GM23248 (cell line): Measurements from ENCODE around the gene RCE1. TPM values are rescaled to one million over a fixed set of nuclear protein-coding genes. Genes with fewer than 3 reads are reported as not detected.
A peak's percentile ranks its signal among the peaks of the same experiment; 100 is the strongest.

Source experiments
- DNase-seq: peaks from one replicate; pipeline ENCODE4 v3.0.0-alpha.2; 2015
- H2AFZ ChIP-seq: fragments of 200-600 bp; sonication (generic); 2 replicates; pipeline ENCODE4 v1.6.1; 2016; ENCODE audit warnings: antibody characterized with exemption
- H3F3A ChIP-seq: fragments of 200-600 bp; sonication (generic); 2 replicates; pipeline ENCODE4 v1.6.1; 2016; ENCODE audit warnings: mild to moderate bottlenecking, antibody characterized with exemption, mixed run types; ENCODE audit not compliant: insufficient read depth
- H3K27ac ChIP-seq: fragments of 200-600 bp; sonication (generic); 2 replicates; pipeline ENCODE4 v1.5.1; 2016; ENCODE audit warnings: mild to moderate bottlenecking
- H3K27me3 ChIP-seq: fragments of 200-600 bp; sonication (generic); replicated peaks from 2 replicates; pipeline ENCODE4 v1.6.1; 2016; ENCODE audit warnings: mild to moderate bottlenecking; ENCODE audit not compliant: insufficient read depth
- H3K36me3 ChIP-seq: fragments of 200-600 bp; sonication (generic); 2 replicates; pipeline ENCODE4 v1.6.1; 2016; ENCODE audit warnings: low read depth, mild to moderate bottlenecking
- H3K4me1 ChIP-seq: fragments of 200-600 bp; sonication (generic); 2 replicates; pipeline ENCODE4 v1.6.1; 2016; ENCODE audit warnings: mild to moderate bottlenecking; ENCODE audit not compliant: insufficient read depth
- H3K4me2 ChIP-seq: fragments of 200-600 bp; sonication (generic); one replicate; pipeline ENCODE4 v1.6.1; 2016; ENCODE audit warnings: mild to moderate bottlenecking; ENCODE audit not compliant: unreplicated experiment
- H3K4me3 ChIP-seq: fragments of 200-600 bp; sonication (generic); 2 replicates; pipeline ENCODE4 v1.5.1; 2016; ENCODE audit warnings: mild to moderate bottlenecking
- H3K79me2 ChIP-seq: fragments of 200-600 bp; sonication (generic); 2 replicates; pipeline ENCODE4 v1.6.1; 2016; ENCODE audit warnings: mild to moderate bottlenecking; ENCODE audit not compliant: insufficient read depth
- H3K9ac ChIP-seq: fragments of 200-600 bp; sonication (generic); 2 replicates; pipeline ENCODE4 v1.6.1; 2016; ENCODE audit warnings: mild to moderate bottlenecking
- H3K9me2 ChIP-seq: fragments of 200-600 bp; sonication (generic); 2 replicates; pipeline ENCODE4 v1.6.1; 2016; ENCODE audit warnings: mixed run types, mild to moderate bottlenecking, moderate library complexity; ENCODE audit not compliant: insufficient read depth
- H3K9me3 ChIP-seq: fragments of 200-600 bp; sonication (generic); one replicate; pipeline ENCODE4 v1.6.1; 2017; ENCODE audit warnings: low read depth
- H4K20me1 ChIP-seq: fragments of 200-600 bp; sonication (generic); 2 replicates; pipeline ENCODE4 v1.6.0; 2016; ENCODE audit not compliant: insufficient read depth
- EZH2 ChIP-seq: fragments of 200-600 bp; sonication (generic); IDR thresholded peaks from 2 replicates; pipeline ENCODE4 v1.6.1; 2018; ENCODE audit warnings: antibody characterized with exemption, mild to moderate bottlenecking; ENCODE audit not compliant: insufficient read depth, poor library complexity, severe bottlenecking
- EZH2phosphoT487 ChIP-seq: fragments of 200-600 bp; sonication (generic); IDR thresholded peaks from 2 replicates; pipeline ENCODE4 v1.6.1; 2018; ENCODE audit warnings: antibody characterized with exemption, moderate library complexity, mild to moderate bottlenecking, low read depth; ENCODE audit not compliant: insufficient read depth
- WGBS, 2 experiments: methylation state at CpG; one replicate each; pipeline ENCODE4 v1.1.6; 2015 to 2017; ENCODE audit warnings: low lambda C conversion rate in 2 of 2, low coverage in 1 of 2; ENCODE audit errors: missing lambda C conversion rate in 2 of 2; 5-methylcytosine and 5-hydroxymethylcytosine counted together
- in situ Hi-C: fragments of 300-500 bp; cut with MboI; formaldehyde crosslinking; loops from 2 replicates; pipeline ENCODE4 v1.15.0; 2020
- polyA plus RNA-seq: library from polyadenylated mRNA; unstranded; fragments of >200 nt; fragmentation: Nextera tagmentation; extraction: Ambion mirVana; gene quantifications from 2 replicates; pipeline ENCODE4 v1.2.1, GENCODE V29; 2016
- total RNA-seq: library from RNA; depleted of rRNA; stranded (reverse); fragments of >200 nt; shearing (Covaris generic); gene quantifications from 2 replicates; pipeline ENCODE4 v1.2.3, GENCODE V29; 2014

The RCE1 gene
- total and polyA plus RNA-seq, 2 experiments from 2014 or later = 16.6 to 19.2 TPM

DNA sequence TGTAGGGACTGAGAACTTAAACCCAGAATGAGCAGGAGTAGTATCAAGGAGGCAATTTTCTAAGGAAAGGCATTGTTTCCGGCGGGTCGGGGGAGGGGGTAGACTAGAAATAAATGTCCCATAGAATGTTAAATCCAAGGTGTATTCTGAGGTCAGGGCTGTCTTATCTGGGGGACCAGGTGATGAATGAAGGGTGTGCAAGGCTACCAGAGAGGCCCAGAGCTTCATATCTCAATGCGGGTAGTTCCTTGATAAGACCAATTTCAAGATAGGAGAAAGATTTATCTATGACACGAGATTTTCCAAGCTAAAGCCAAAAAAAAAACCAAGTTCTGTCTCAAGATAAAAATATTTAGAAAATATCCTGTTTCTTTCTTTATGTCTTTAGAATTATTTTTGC lies 8.3 kb upstream of the RCE1 start:
- no peak for TF ChIP-seq EZH2
- TF ChIP-seq EZH2phosphoT487 = no peak
- in situ Hi-C loops = loop anchor here (10.0 to 25.0 kb wide), 2 partner anchors 140 to 248 kb away; partner anchors contain the start of genes CCDC87 and CCS
- H3K9ac ChIP-seq = no peak overlapping the region
- no peak for DNase-seq
- H3K27me3 ChIP-seq = no peaks in the 10 kb centered on the region
- no peaks in the 10 kb centered on the region for H3K9me3 ChIP-seq
- peaks cover 30% of the 10 kb centered on the region; the same call in 1 of the 2 replicates for H3F3A ChIP-seq
- H3K4me3 ChIP-seq = no peak overlapping the region
- peaks cover 8% of the 10 kb centered on the region; the same call in 1 of the 2 replicates for H3K4me1 ChIP-seq
- WGBS, 2 experiments = 88 to 89% methylated on average over 4 to 5 of the region's 5 CpGs
- H3K4me2 ChIP-seq = no peak overlapping the region
- H3K27ac ChIP-seq = no peak overlapping the region
- H4K20me1 ChIP-seq = no peaks in the 10 kb centered on the region
- no peaks in the 10 kb centered on the region for H3K9me2 ChIP-seq
- no peak overlapping the region for H2AFZ ChIP-seq
- no peaks in the 10 kb centered on the region for H3K36me3 ChIP-seq
- H3K79me2 ChIP-seq = no peaks in the 10 kb centered on the region

DNA sequence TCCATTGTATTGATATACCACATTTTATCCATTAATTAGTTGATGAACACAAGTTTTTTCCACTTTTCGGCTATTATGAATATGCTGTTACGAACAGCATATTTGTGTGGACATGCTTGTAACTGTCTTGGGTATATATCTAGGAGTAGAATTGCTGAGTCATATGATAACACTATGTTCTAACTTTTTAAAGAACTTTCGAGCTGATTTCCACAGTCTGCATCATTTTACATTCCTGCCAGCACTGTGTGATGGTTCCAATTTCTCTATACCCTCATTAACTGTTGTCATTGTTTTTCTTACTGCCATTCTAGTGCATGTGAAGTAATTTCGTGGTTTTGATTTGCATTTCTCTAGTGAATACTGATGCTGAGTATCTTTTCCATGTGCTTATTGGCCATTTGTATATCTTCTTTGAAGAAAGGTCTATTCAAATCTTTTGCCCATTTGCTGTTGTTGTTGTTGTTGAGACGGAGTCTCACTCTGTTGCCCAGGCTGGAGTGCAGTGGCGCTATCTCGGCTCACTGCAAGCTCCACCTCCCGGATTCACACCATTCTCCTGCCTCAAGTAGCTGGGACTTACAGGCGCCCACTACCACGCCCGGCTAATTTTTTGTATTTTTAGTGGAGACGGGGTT lies 7.4 kb upstream of the RCE1 start:
- H3K27me3 ChIP-seq = no peaks in the 10 kb centered on the region
- TF ChIP-seq EZH2phosphoT487 = no peak
- TF ChIP-seq EZH2 = no peak
- no peaks in the 10 kb centered on the region for H3K36me3 ChIP-seq
- no peaks in the 10 kb centered on the region for H4K20me1 ChIP-seq
- peak; percentile 47 for DNase-seq
- no peak overlapping the region; the same call in 1 of the 2 replicates for H2AFZ ChIP-seq
- H3K4me1 ChIP-seq = peaks cover 9% of the 10 kb centered on the region; the same call in 1 of the 2 replicates
- in situ Hi-C loops = loop anchor here (10.0 to 25.0 kb wide), 2 partner anchors 141 to 249 kb away; partner anchors contain the start of genes CCDC87 and CCS
- no peaks in the 10 kb centered on the region for H3K9me3 ChIP-seq
- 54 to 55% methylated on average over 12 of the region's 12 CpGs for WGBS, 2 experiments
- no peaks in the 10 kb centered on the region for H3K9me2 ChIP-seq
- peak overlapping the region; percentile 49 for H3K27ac ChIP-seq
- H3K79me2 ChIP-seq = peaks cover 5% of the 10 kb centered on the region; the same call in 1 of the 2 replicates
- H3K4me2 ChIP-seq = peak overlapping the region; percentile 11
- H3K9ac ChIP-seq = no peak overlapping the region
- peaks cover 30% of the 10 kb centered on the region; the same call in 1 of the 2 replicates for H3F3A ChIP-seq
- H3K4me3 ChIP-seq = no peak overlapping the region

DNA sequence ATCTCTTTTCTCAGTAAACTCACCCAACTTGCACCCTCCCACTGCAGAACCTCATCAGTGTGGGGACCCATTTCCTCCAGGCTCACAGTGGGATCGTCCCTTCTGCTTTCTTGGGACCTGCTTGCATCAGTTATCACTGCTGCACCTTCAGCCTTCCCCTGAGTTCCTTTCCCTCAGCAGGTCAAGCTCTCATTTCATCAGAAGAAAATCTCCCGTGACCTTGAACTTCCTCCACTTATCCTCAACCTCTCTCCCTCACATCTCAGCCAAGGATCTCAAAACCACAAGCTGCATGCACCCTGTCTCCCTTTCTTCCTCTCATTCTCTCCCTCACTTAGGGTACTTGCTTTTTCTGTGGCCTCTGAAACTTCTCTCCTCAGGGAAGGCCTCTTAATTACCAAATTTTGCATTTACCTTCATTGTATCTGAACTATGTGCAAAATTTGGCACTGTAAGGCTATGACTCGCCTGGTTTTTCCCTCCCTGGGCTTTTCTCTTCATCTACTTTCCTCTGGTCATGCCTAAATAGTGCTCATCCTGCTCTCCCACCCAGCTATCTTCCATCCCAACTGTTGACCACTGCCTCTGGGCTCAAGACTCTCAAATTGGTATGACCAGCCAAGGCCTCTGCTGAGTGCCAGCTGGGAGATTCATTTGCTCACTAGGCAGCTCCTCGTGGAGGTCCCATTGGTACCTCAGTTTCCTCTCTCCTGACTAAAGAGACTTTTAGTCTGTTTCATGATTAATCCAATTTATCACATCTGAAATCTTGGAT lies 2.7 kb upstream of the RCE1 start:
- H3K36me3 ChIP-seq = no peaks in the 10 kb centered on the region
- H3K9ac ChIP-seq = no peak overlapping the region; the same call in 1 of the 2 replicates
- DNase-seq = peak; percentile 16
- H3K27ac ChIP-seq = no peak overlapping the region
- no peak overlapping the region for H2AFZ ChIP-seq
- WGBS, 2 experiments = 60 to 70% methylated on average over 4 of the region's 4 CpGs
- no peak overlapping the region for H3K4me3 ChIP-seq
- H3K79me2 ChIP-seq = peaks cover 49% of the 10 kb centered on the region
- H3K4me1 ChIP-seq = peaks cover 22% of the 10 kb centered on the region; the same call in 1 of the 2 replicates
- no peak overlapping the region for H3K4me2 ChIP-seq
- peaks cover 19% of the 10 kb centered on the region; the same call in 1 of the 2 replicates for H3F3A ChIP-seq
- no peaks in the 10 kb centered on the region for H3K9me3 ChIP-seq
- no peaks in the 10 kb centered on the region for H3K9me2 ChIP-seq
- H3K27me3 ChIP-seq = no peaks in the 10 kb centered on the region
- in situ Hi-C loops = loop anchor here (25.0 kb wide), 1 partner anchor 253 kb away; the partner anchor contains the start of genes CCDC87 and CCS
- H4K20me1 ChIP-seq = no peaks in the 10 kb centered on the region
- no peak for TF ChIP-seq EZH2phosphoT487
- TF ChIP-seq EZH2 = no peak

DNA sequence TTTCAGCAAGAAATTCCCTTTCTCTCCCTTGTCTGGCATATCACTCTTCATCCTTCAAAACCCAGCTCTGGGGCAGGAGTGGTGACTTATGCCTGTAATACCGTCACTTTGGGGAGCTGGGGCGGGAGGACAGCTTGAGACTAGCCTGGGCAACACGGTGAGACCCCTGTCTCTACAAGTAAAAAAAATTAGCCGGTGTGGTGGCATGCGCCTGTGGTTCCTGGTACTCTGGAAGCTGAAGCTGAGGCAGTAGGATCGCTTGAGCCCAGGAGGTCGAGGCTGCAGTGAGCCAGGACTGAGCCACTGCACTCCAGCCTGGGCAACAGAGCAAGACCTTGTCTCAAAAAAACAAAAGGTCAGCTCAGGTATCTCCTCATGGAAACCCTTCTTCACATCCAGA lies 1.4 kb upstream of the RCE1 start:
- Histone ChIP-seq H4K20me1 (no peaks in the 10 kb centered on the region), H3K4me3 (peak overlapping the region; percentile 98), H3K27ac (no peak overlapping the region), H3K4me1 (peaks cover 14% of the 10 kb centered on the region; the same call in 1 of the 2 replicates), H3K9ac (peak overlapping the region; percentile 97), H3K79me2 (peaks cover 55% of the 10 kb centered on the region), H3F3A (peaks cover 11% of the 10 kb centered on the region; the same call in 1 of the 2 replicates), H2AFZ (no peak overlapping the region), H3K9me2 (no peaks in the 10 kb centered on the region), H3K9me3 (no peaks in the 10 kb centered on the region), H3K36me3 (no peaks in the 10 kb centered on the region), H3K4me2 (peak overlapping the region; percentile 97), H3K27me3 (no peaks in the 10 kb centered on the region)
- DNase-seq = no peak
- TF ChIP-seq EZH2 = no peak
- no peak for TF ChIP-seq EZH2phosphoT487
- WGBS, 2 experiments = 90 to 95% methylated on average over 7 of the region's 7 CpGs
- in situ Hi-C loops = loop anchor here (25.0 kb wide), 1 partner anchor 255 kb away; the partner anchor contains the start of genes CCDC87 and CCS
